B cell (primary cell): Measurements from ENCODE around the gene AP4M1. TPM values are rescaled to one million over a fixed set of nuclear protein-coding genes. Genes with fewer than 3 reads are reported as not detected.

Experiments used
- ATAC-seq: fragments of 200-7000 bp; cut with Tn5 transposase; one replicate; pipeline ENCODE4 v1.10.0; 2021; ENCODE audit warnings: low read depth, mild to moderate bottlenecking, moderate number of reproducible peaks, moderate library complexity
- CTCF ChIA-PET: fragments of 350-600 bp; sonication (Branson Sonifier 250); formaldehyde crosslinking; loops from one replicate; lab custom pipeline; 2021; ENCODE audit warnings: antibody characterized with exemption, inconsistent platforms; lab: Charles Lee
- POLR2A ChIA-PET: fragments of 350-600 bp; sonication (Branson Sonifier 250); formaldehyde crosslinking; loops from one replicate; lab custom pipeline; 2021; ENCODE audit warnings: antibody characterized with exemption; lab: Charles Lee
- DNase-seq: peaks from one replicate; pipeline ENCODE4 v3.0.0; 2013
- H2AFZ ChIP-seq: 2 replicates; pipeline ENCODE4 v1.6.1; 2012; ENCODE audit warnings: mild to moderate bottlenecking, low read depth, low read length; ENCODE audit not compliant: insufficient read depth, poor library complexity, severe bottlenecking
- H3K27ac ChIP-seq, 2 donors: 1 replicate in 1 of 2; 2 replicates in 1 of 2; pipeline ENCODE4 v1.5.1; 2012 to 2013; ENCODE audit warnings: low read length in 2 of 2, mild to moderate bottlenecking in 2 of 2, moderate library complexity in 1 of 2
- H3K27me3 ChIP-seq, 4 experiments: fragments of 200-600 bp in 1 of 4; sonication (generic) in 1 of 4; replicated peaks in 1 of 4; 1 replicate in 2 of 4; 2 replicates in 2 of 4; pipeline versions ENCODE4 v1.6.1 to v1.7.0; 2013 to 2016; ENCODE audit warnings: low read length in 3 of 4, mild to moderate bottlenecking in 2 of 4, mixed read lengths in 1 of 4, moderate library complexity in 1 of 4; ENCODE audit not compliant: insufficient read depth in 4 of 4, control insufficient read depth in 3 of 4; ENCODE audit errors: control extremely low read depth in 1 of 4
- H3K36me3 ChIP-seq, 2 experiments: replicated peaks in 1 of 2; 1 replicate in 1 of 2; 2 replicates in 1 of 2; pipeline versions ENCODE4 v1.6.1 to v1.7.1; 2013; ENCODE audit warnings: low read length in 1 of 2; ENCODE audit not compliant: insufficient read depth in 2 of 2, control insufficient read depth in 1 of 2; ENCODE audit errors: control extremely low read depth in 1 of 2, extremely low read depth in 1 of 2
- H3K4me1 ChIP-seq, 2 donors: fragments of 200-600 bp in 1 of 2; sonication (generic) in 1 of 2; 1 replicate in 1 of 2; 2 replicates in 1 of 2; pipeline versions ENCODE4 v1.5.1 to v1.6.1; 2013 to 2017; ENCODE audit warnings: low read length in 2 of 2; ENCODE audit not compliant: control insufficient read depth in 2 of 2, insufficient read depth in 2 of 2
- H3K4me2 ChIP-seq: replicated peaks from 2 replicates; pipeline ENCODE3; 2012; ENCODE audit warnings: mild to moderate bottlenecking, low read depth, low read length; ENCODE audit not compliant: poor library complexity, severe bottlenecking
- H3K4me3 ChIP-seq, 5 experiments: fragments of 200-600 bp in 1 of 5; sonication (generic) in 1 of 5; 1 replicate in 3 of 5; 2 replicates in 2 of 5; pipeline versions ENCODE4 v1.5.1 to v1.7.0; 2011 to 2016; ENCODE audit warnings: low read length in 4 of 5, mild to moderate bottlenecking in 4 of 5, low read depth in 2 of 5, control low read depth in 1 of 5, moderate library complexity in 1 of 5; ENCODE audit not compliant: insufficient read depth in 1 of 5; ENCODE audit errors: control extremely low read depth in 1 of 5, extremely low read depth in 1 of 5
- H3K79me2 ChIP-seq: fragments of 200-600 bp; sonication (generic); one replicate; pipeline ENCODE4 v1.6.0; 2016; ENCODE audit warnings: low read length; ENCODE audit not compliant: control insufficient read depth, insufficient read depth
- H3K9ac ChIP-seq: fragments of 200-600 bp; sonication (generic); 2 replicates; pipeline ENCODE4 v1.6.1; 2017; ENCODE audit warnings: mild to moderate bottlenecking, low read length, moderate library complexity
- H3K9me3 ChIP-seq, 3 donors: one replicate each; pipeline versions ENCODE4 v1.6.1 to v1.7.1; 2013; ENCODE audit warnings: low read length in 2 of 3; ENCODE audit not compliant: control insufficient read depth in 2 of 3, insufficient read depth in 1 of 3; ENCODE audit errors: control extremely low read depth in 1 of 3
- H4K20me1 ChIP-seq: 2 replicates; pipeline ENCODE4 v1.6.0; 2012; ENCODE audit warnings: mild to moderate bottlenecking, low read length; ENCODE audit not compliant: insufficient read depth, control insufficient read depth, poor library complexity, severe bottlenecking
- H3K27ac Mint-ChIP-seq: one replicate; pipeline ENCODE4 v1.8.0; 2021; ENCODE audit warnings: mixed read lengths
- H3K27me3 Mint-ChIP-seq: one replicate; pipeline ENCODE4 v1.8.0; 2021; ENCODE audit warnings: mixed read lengths
- H3K4me1 Mint-ChIP-seq: one replicate; pipeline ENCODE4 v1.8.0; 2021; ENCODE audit warnings: mixed read lengths
- H3K4me3 Mint-ChIP-seq: one replicate; pipeline ENCODE4 v1.8.0; 2021; ENCODE audit warnings: mixed read lengths
- H3K9me3 Mint-ChIP-seq: one replicate; pipeline ENCODE4 v1.8.0; 2022; ENCODE audit warnings: mixed read lengths; ENCODE audit not compliant: insufficient read depth
- EZH2 ChIP-seq: IDR thresholded peaks from 2 replicates; pipeline ENCODE4 v1.6.1; 2012; ENCODE audit warnings: borderline replicate concordance, low read depth, mild to moderate bottlenecking, moderate library complexity, low read length; ENCODE audit not compliant: insufficient read depth, poor library complexity, severe bottlenecking
- WGBS: methylation state at CpG from one replicate; pipeline ENCODE4 v1.1.5; 2013; ENCODE audit warnings: missing lambda C conversion rate; ENCODE audit not compliant: insufficient coverage; 5-methylcytosine and 5-hydroxymethylcytosine counted together
- intact Hi-C: fragments of 100-400 bp; cut with micrococcal nuclease; formaldehyde crosslinking; loops from one replicate; pipeline ENCODE4 v1.10.0; 2022
- polyA plus RNA-seq: library from polyadenylated mRNA; depleted of rRNA; stranded (reverse); fragments of >200 nt; gene quantifications from 2 replicates; pipeline ENCODE4 v1.2.3, GENCODE V29; 2012
- total RNA-seq, 2 donors: library from RNA; stranded (reverse); fragments of 120-200 nt in 1 of 2; gene quantifications; 1 replicate in 1 of 2; 2 replicates in 1 of 2; pipeline versions ENCODE4 v1.2.3 to v1.2.4, GENCODE V29; 2013 to 2022
- TF ChIP-seq, protein P1 (sequence below): fragments of 200-600 bp; IDR thresholded peaks from one replicate; pipeline ENCODE4 v1.8.0; 2022; ENCODE audit warnings: antibody characterized with exemption, mild to moderate bottlenecking

AP4M1 gene
- total and polyA plus RNA-seq, 2 donors (not counting 1 experiment from before 2014, with no cell fraction given) = 9.0 to 17.6 TPM

DNA sequence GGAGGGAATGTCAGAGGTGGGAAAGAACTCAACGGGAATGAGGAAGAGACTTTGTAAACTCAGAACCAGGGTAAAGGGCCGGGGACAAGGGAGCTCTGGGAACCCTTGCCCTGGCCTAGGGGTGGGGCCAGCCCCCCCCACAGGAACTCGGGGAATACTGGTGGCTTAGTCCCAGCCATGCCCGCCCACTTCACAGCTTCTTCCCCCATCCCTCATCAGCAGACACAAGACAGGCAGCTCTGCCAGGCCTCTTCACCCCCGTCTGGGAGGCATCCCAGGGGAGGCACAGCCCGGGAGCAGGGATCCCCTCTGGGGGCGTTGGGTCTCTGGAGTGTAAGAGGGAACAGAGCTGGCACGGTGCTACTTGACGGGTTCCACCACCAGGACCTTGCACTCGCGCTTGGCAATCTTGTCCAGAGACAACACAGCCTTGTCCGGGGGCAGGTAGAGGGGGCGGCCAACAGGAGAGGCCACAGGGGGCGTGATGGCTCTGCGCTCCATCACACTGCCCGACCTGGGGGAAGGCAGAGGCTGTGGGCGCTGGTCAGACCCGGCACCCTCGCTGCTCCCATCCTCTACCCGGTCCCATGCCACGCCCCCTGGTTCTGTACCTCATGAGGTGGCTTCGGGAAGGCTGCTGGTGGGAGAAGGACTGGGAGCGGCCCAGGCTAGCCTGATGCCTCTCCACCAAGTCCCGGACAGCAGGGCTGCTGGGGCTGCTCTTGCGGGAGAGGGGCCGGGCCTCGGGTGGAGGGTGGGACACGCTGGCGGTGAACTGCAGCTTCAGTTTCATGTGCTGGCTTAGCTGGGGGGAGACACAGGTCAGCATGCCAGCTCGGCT, 53.4 kb downstream of the AP4M1 start:
- Histone ChIP-seq H3K79me2 (peaks cover 56% of the 10 kb centered on the region), H3K9me3 (no peaks in the 10 kb centered on the region), H3K36me3 (peaks cover 0 to 54% of the 10 kb centered on the region in 2 experiments), H3K4me1 (peaks cover 40 to 54% of the 10 kb centered on the region in 2 donors), H2AFZ (no peak overlapping the region), H3K4me3 (no peak overlapping the region), H3K9ac (no peak overlapping the region), H3K27ac (peak overlapping the region in 1 of 2 donors; percentile 25), H3K4me2 (no peak overlapping the region), H3K27me3 (no peaks in the 10 kb centered on the region), H4K20me1 (peaks cover 28% of the 10 kb centered on the region)
- intact Hi-C loops = loop anchor here (5.0 kb wide), 2 partner anchors 37 to 182 kb away; no protein-coding TSS in a partner anchor
- no peaks in the 10 kb centered on the region for H3K27me3 Mint-ChIP-seq
- peaks cover 58% of the 10 kb centered on the region for H3K4me1 Mint-ChIP-seq
- WGBS = 90% methylated on average over 26 of the region's 30 CpGs
- TF ChIP-seq, protein P1, sequence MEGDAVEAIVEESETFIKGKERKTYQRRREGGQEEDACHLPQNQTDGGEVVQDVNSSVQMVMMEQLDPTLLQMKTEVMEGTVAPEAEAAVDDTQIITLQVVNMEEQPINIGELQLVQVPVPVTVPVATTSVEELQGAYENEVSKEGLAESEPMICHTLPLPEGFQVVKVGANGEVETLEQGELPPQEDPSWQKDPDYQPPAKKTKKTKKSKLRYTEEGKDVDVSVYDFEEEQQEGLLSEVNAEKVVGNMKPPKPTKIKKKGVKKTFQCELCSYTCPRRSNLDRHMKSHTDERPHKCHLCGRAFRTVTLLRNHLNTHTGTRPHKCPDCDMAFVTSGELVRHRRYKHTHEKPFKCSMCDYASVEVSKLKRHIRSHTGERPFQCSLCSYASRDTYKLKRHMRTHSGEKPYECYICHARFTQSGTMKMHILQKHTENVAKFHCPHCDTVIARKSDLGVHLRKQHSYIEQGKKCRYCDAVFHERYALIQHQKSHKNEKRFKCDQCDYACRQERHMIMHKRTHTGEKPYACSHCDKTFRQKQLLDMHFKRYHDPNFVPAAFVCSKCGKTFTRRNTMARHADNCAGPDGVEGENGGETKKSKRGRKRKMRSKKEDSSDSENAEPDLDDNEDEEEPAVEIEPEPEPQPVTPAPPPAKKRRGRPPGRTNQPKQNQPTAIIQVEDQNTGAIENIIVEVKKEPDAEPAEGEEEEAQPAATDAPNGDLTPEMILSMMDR = no peak
- TF ChIP-seq EZH2 = no peak
- DNase-seq (peak; percentile 14), ATAC-seq (no peak)
- H3K4me3 Mint-ChIP-seq = no peak overlapping the region
- peak overlapping the region; percentile 77 for H3K27ac Mint-ChIP-seq
- no peaks in the 10 kb centered on the region for H3K9me3 Mint-ChIP-seq
- ChIA-PET CTCF (interaction anchor here (1.1 to 5.1 kb wide), 2 partner anchors 16 to 22 kb away, joined by 3 to 18 read pairs; no protein-coding TSS in a partner anchor), POLR2A (interaction anchor here (0.6 to 1.2 kb wide), 3 partner anchors 13 to 33 kb away, joined by 3 to 5 read pairs (median 3); no protein-coding TSS in a partner anchor)
